Effector CD4-positive, alpha-beta T cell (primary cell): ENCODE data around the gene LPAR2.

Experiments
- DNase-seq: peaks from one replicate; pipeline ENCODE4 v3.0.0-alpha.2; 2020

The LPAR2 gene

DNA sequence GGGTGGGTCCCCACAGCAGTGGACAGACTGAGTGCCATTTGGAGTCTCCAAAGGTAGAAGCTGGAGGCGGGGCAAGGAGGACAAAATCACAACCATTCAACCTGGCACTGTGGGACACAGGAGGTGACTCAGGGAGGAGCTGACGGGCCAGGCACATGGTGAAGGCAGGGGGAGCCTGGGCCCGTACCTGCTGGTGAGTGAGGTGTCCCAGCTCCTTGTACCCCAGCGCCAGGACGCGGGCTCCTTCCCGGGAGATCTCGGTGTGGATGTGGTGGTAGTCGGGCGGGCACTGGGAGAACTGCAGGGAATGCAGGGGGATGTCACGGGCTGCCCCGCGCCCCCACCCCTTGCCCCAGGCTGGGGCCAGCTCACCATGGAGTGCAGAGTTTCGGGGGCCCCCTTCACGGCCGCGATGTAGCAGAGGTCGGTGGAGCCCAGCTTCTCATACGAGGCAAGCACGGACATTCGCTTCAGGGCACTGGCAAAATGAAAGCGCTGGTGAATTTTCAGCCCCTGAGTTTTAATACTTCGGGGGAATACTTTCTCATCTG, 25.7 kb upstream of the LPAR2 start:
- no peak for DNase-seq

DNA sequence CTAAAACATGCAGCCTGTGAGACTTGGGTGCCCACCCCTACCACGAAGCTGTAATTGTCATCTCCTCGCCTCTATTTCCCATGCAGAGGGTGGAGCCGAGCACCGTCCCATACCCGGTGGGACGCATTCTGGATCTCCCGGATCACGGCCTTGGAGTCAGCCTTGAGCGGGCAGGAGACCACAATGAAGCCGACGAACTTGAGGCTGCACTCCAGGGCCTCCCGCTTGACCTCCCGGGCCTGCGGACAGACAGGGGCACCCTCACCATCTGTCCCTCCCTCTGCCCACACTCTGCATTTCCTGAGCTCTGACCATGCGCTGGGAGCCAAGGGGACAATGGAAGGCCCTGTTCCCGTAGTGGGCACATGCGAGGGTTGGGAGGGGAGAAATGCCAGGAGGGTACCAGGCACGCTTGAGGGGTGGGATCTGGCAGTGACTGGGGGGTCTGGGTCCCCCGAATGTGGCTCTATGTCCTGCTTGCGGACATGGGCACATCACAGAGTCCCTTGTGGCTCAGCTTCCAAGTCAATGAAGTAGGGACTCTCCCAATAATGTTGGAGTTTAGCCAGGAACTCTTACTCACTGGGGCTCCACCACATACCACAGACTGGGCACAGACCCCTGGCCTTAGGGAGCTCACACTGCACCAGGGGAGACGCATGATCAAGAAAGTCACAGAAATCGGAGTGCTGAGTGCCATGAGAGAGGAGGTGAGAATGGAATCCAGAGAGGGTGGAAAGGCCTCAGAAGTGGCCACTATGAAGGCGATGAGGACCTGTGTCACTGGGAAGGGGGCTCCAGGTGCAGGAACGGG, 24.7 kb upstream of the LPAR2 start:
- no peak for DNase-seq

DNA sequence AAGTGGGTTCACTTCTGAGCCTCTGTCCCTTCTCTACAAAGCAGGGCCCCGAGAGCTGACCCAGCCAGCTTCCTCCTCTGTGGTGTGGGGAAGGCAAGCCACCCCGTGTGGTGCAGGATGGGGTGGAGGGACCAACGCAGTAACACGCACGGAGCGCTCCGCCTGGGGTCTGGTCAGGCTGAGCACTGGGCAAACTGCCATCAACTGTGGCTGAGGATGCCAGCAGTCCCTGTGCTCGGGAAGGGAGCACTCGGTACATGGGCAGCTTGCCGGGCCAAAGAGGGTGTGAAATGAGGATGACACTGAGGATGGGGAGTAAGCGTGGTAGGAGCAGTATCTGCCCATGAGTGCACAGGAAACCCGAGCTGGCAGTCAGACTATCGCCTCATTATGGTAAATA, 23.1 kb upstream of the LPAR2 start:
- no peak for DNase-seq

DNA sequence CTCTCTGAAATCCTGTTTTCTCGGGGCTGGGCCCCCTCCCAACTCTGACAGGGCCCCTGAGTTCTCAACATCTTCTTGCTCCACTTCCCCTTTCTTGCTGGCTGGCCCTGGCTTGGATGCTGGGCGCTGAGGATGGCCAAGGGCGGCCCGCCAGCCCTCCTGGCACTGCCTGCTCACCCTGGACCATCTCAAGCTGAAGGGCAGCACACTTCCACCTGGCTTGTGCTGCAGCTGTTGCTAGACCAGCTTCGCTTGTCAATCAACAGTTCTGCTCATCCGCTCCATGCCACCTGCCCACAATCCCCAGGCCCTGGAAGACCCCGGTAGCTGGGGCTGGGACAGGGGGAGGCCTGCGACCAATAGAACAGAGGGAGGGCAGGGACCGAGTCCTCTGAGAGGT, 22.3 kb upstream of the LPAR2 start:
- DNase-seq: no peak

DNA sequence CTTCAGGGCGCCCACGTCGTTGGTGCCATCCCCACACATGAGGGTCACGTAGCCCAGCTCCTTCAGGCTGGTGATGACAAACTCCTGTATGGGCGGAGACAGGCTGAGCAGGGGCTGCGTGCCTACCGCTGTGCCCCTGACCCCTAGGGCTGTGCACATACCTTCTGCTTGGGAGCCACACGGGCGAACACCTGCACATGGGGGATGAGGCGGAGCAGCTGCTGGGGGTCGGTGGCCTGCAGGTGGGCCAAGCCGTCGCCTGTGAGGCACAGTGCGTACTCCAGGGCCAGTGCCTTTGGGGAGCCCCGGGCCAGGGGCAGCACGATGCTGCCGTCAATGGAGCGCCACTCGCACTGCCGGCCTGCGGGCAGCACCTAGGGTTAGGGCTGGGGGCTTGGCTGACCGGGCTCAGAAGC, 21.6 kb upstream of the LPAR2 start:
- DNase-seq: no peak

GRCh38 chr19:19649155-19649554, 21.1 kb upstream of the LPAR2 start:
- DNase-seq: no peak

GRCh38 chr19:19647037-19647835, 19.2 kb upstream of the LPAR2 start:
- no peak for DNase-seq

- DNase-seq: no peak
Observed at GRCh38 chr19:19645233-19645870, 17.3 kb upstream of the LPAR2 start.

GRCh38 chr19:19644054-19644388, 16.0 kb upstream of the LPAR2 start:
- no peak for DNase-seq

GRCh38 chr19:19643158-19644053, 15.4 kb upstream of the LPAR2 start, which contains the start of gene GMIP:
TSS of gene GMIP (minus strand) at chr19:19643657. CDS start at chr19:19643529, 128 bp downstream.
- DNase-seq: peak; percentile 83

- no peak for DNase-seq
Observed at GRCh38 chr19:19642506-19643157, 14.6 kb upstream of the LPAR2 start.

GRCh38 chr19:19637523-19638251, 9.7 kb upstream of the LPAR2 start:
- no peak for DNase-seq

GRCh38 chr19:19637186-19637522, 9.1 kb upstream of the LPAR2 start:
- no peak for DNase-seq

DNA sequence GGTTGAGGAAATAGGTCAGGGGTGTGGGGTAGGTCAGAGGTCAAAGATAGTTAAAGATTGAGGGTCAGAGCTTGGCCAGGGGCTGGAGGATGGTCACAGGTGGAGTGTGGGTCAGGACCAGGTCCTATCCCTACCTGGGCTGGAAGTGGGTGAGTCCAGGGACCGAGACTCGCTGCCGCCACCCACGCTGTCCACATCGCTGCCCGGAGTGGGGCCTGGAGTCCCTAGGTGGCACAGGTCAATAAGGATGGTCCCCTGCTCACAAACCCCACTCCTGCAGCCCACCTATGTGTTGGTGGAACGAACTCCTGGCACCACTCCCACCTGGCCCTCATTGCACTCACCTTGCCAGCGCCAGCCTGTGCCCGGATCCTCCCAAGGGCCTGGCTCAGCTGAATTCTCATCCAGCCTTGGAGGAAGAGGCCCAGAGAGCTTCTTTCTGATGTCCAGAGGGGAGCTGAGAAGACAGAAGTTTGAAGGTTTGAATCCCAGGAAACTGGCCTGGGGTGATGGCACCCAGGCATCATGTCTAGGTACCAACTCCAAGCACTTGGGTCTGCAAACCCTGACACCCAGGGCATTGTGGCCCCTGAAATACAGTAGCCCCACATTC, 8.7 kb upstream of the LPAR2 start:
- DNase-seq: no peak

DNA sequence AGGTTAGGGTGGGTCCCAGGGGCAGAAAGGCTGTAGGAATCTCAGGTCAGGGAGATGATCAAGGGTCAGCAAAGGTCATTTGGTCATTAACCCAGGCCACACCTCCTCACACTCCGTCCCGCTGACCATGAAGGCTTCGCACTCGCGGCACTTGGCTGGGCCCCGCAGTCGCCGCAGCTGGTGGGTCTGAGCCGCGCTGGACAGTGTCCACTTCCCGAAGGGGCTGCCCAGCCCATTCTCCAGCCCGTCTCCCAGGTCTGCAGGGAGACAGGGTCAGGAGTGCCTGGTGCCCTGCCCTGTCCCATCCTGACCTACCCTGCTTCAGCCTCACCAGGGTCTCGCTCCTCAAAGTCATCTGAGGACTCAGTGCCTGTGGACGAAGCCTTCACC, 7.3 kb upstream of the LPAR2 start:
- no peak for DNase-seq

GRCh38 chr19:19634516-19635312, 6.7 kb upstream of the LPAR2 start:
- DNase-seq: no peak

- no peak for DNase-seq
Observed at GRCh38 chr19:19633711-19634515, 5.9 kb upstream of the LPAR2 start.

DNA sequence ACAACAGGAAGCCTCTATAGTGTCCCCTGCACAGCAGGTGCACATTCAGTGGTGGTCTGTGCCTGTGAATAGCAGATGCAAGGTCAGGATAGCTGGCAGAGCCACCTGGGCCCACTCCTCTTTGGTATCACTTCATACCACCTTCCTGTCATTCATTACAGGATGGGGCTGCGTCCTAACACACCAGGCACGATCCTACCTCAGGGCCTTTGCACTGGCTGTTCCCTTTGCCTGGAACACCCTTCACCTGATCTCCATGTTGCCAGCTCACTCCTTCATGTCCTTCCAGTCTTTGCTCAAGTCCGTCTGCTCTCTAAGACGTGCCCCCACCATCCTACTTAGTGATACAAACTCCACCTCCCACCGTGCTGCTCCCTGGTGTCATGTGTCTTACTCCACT, 4.6 kb upstream of the LPAR2 start:
- DNase-seq: no peak

DNA sequence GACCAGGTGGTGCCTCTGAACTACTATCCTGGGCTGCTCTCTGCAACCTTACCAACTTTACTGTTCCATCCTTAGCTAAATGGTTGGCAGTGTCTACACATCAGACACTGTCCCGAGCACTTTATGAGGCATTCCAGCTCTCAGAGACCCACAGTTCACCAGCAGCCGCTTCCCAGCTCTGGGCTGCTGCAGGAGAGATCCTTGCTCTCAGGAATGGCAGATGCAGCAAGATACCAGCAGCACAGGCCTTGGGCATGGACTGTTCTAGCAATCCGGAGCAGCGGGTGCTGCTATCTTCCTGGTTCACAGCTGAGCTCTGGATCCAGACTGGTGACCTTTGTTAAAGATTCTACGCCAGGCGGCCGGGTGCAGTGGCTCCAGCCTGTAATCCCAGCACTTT, 3.3 kb upstream of the LPAR2 start:
- no peak for DNase-seq
